PFSK-1 (cell line): ENCODE results near the gene TNRC6B.

Experiments
- FOXP2 ChIP-seq: optimal IDR thresholded peaks from 2 replicates; pipeline ENCODE3; 2011; ENCODE audit warnings: borderline replicate concordance, control low read depth, inconsistent platforms; ENCODE audit not compliant: insufficient read depth; ENCODE audit errors: extremely low read length, extremely low read depth
- POLR2AphosphoS5 ChIP-seq: IDR thresholded peaks from 2 replicates; pipeline ENCODE4 v1.6.1; 2012; ENCODE audit warnings: low read depth, mild to moderate bottlenecking, control low read depth, low read length, moderate library complexity
- SIN3A ChIP-seq: IDR thresholded peaks from 2 replicates; pipeline ENCODE4 v1.6.1; 2012; ENCODE audit warnings: mild to moderate bottlenecking, low read length, moderate library complexity, borderline replicate concordance; ENCODE audit not compliant: insufficient read depth
- TAF1 ChIP-seq: IDR thresholded peaks from 2 replicates; pipeline ENCODE4 v1.6.1; 2012; ENCODE audit warnings: low read length, control low read depth, borderline replicate concordance; ENCODE audit not compliant: insufficient read depth
- TF ChIP-seq, protein P1 (sequence below), 2 experiments: IDR thresholded peaks; 2 replicates each; pipeline versions ENCODE4 v1.6.1 to v1.8.0; 2011 to 2012; ENCODE audit warnings: low read depth in 2 of 2, low read length in 2 of 2, control low read depth in 1 of 2, inconsistent platforms in 1 of 2, mild to moderate bottlenecking in 1 of 2, moderate library complexity in 1 of 2; ENCODE audit not compliant: insufficient read depth in 1 of 2

Gene TNRC6B

DNA sequence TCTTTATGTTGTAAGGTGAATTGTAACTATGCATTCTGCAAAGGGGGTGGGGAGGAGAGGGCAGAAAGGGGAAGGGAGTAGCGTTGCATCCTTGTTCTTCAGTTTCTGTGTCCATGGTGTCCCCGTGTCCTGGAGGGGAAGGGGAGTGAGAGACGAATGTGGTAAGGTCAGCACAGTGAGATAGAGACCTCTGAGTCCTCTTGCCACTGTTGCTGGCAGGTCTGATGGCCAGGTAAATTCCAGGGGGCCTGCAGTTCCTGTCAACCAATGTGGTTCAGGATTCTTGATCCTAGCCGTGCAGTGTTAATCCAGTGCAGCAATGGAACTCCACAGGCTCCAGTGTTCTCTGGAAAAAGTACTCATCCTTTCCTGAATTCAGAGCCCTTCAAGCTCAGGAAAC, 154.0 kb downstream of the TNRC6B start:
- TF ChIP-seq, protein P1, sequence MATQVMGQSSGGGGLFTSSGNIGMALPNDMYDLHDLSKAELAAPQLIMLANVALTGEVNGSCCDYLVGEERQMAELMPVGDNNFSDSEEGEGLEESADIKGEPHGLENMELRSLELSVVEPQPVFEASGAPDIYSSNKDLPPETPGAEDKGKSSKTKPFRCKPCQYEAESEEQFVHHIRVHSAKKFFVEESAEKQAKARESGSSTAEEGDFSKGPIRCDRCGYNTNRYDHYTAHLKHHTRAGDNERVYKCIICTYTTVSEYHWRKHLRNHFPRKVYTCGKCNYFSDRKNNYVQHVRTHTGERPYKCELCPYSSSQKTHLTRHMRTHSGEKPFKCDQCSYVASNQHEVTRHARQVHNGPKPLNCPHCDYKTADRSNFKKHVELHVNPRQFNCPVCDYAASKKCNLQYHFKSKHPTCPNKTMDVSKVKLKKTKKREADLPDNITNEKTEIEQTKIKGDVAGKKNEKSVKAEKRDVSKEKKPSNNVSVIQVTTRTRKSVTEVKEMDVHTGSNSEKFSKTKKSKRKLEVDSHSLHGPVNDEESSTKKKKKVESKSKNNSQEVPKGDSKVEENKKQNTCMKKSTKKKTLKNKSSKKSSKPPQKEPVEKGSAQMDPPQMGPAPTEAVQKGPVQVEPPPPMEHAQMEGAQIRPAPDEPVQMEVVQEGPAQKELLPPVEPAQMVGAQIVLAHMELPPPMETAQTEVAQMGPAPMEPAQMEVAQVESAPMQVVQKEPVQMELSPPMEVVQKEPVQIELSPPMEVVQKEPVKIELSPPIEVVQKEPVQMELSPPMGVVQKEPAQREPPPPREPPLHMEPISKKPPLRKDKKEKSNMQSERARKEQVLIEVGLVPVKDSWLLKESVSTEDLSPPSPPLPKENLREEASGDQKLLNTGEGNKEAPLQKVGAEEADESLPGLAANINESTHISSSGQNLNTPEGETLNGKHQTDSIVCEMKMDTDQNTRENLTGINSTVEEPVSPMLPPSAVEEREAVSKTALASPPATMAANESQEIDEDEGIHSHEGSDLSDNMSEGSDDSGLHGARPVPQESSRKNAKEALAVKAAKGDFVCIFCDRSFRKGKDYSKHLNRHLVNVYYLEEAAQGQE (IDR thresholded peaks at IDR 0.05; ENCODE audit: insufficient read depth in 1 of 2, low read depth in 2 of 2, low read length in 2 of 2) = no peak
- TF ChIP-seq FOXP2 (no peak), POLR2AphosphoS5 (no peak), SIN3A (no peak), TAF1 (no peak)

DNA sequence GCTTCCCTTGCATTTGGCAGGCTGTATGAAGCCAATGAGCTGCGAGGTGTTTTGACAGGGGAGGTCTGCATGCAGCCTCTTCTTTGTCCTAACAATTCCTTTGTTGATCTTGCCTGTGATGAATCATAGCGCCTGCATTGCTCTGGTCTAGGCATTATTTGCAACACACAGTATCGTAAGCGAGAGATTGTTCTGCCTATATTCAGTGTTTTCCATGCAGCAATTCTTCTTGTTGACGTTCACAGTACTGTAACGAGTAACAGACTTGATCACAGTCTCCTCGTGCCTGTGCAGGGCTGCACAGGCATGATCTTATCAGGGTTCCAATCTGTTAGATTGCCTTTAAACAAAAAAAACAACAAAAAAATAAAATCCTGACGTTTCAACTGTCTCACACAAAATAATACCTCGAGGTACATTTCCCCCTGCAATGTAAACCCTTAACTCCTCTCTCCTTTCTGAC, 154.6 kb downstream of the TNRC6B start:
- no peak for TF ChIP-seq SIN3A

- TF ChIP-seq SIN3A (no peak), FOXP2 (no peak), TAF1 (no peak), POLR2AphosphoS5 (no peak)
- TF ChIP-seq, protein P1 (IDR thresholded peaks at IDR 0.05; ENCODE audit: insufficient read depth in 1 of 2, low read depth in 2 of 2, low read length in 2 of 2) = no peak
Observed at GRCh38 chr22:40334060-40334459, 156.3 kb downstream of the TNRC6B start.

DNA sequence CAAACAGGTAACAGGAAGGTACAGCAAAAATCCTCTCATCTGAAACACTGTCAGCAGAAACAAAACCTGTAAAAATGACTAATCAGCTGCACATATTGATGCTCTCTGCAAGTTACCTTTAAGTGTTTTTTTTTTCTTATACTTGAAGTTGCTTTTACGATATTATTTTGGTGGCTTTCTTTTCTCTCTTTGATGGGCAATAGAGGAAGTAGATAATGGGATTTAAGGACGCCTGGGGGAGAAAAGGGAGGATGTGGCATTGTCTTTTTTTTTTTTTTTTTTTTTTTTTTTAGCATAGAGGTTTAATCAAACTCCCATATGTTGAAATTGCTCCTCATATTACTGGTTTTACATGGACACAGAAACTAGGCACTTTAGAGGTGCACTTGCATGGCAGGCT, 157.2 kb downstream of the TNRC6B start:
- no peak for TF ChIP-seq FOXP2
- TF ChIP-seq TAF1 = no peak
- no peak for TF ChIP-seq POLR2AphosphoS5
- TF ChIP-seq, protein P1 (IDR thresholded peaks at IDR 0.05; ENCODE audit: insufficient read depth in 1 of 2, low read depth in 2 of 2, low read length in 2 of 2) = no peak
- TF ChIP-seq SIN3A = no peak

- TF ChIP-seq POLR2AphosphoS5 (no peak), SIN3A (no peak), FOXP2 (no peak)
- TF ChIP-seq, protein P1 (IDR thresholded peaks at IDR 0.05; ENCODE audit: insufficient read depth in 1 of 2, low read depth in 2 of 2, low read length in 2 of 2) = no peak
Observed at GRCh38 chr22:40335358-40335757, 157.6 kb downstream of the TNRC6B start.
